Fibroblast of mammary gland (primary cell): ENCODE measurements around the gene KCNA1.
A peak's percentile ranks its signal among the peaks of the same experiment; 100 is the strongest.

Experiments
- DNase-seq: peaks from one replicate; pipeline ENCODE4 v3.0.0-alpha.2; 2010; ENCODE audit warnings: low read depth
- H3K4me3 ChIP-seq: 2 replicates; pipeline ENCODE4 v1.5.1; 2011; ENCODE audit warnings: low read depth, mild to moderate bottlenecking, low read length, moderate library complexity; ENCODE audit not compliant: control insufficient read depth
- TF ChIP-seq, protein P1 (sequence below): conservative IDR thresholded peaks from 2 replicates; pipeline ENCODE4 v1.5.1; 2011; ENCODE audit warnings: low read depth, low read length, inconsistent platforms; ENCODE audit not compliant: control insufficient read depth, insufficient read depth

KCNA1 gene

GRCh38 chr12:4933411-4933810 is 23.7 kb downstream of the KCNA1 start:
- DNase-seq = no peak
- H3K4me3 ChIP-seq = no peak overlapping the region
- TF ChIP-seq, protein P1, sequence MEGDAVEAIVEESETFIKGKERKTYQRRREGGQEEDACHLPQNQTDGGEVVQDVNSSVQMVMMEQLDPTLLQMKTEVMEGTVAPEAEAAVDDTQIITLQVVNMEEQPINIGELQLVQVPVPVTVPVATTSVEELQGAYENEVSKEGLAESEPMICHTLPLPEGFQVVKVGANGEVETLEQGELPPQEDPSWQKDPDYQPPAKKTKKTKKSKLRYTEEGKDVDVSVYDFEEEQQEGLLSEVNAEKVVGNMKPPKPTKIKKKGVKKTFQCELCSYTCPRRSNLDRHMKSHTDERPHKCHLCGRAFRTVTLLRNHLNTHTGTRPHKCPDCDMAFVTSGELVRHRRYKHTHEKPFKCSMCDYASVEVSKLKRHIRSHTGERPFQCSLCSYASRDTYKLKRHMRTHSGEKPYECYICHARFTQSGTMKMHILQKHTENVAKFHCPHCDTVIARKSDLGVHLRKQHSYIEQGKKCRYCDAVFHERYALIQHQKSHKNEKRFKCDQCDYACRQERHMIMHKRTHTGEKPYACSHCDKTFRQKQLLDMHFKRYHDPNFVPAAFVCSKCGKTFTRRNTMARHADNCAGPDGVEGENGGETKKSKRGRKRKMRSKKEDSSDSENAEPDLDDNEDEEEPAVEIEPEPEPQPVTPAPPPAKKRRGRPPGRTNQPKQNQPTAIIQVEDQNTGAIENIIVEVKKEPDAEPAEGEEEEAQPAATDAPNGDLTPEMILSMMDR = no peak

DNA sequence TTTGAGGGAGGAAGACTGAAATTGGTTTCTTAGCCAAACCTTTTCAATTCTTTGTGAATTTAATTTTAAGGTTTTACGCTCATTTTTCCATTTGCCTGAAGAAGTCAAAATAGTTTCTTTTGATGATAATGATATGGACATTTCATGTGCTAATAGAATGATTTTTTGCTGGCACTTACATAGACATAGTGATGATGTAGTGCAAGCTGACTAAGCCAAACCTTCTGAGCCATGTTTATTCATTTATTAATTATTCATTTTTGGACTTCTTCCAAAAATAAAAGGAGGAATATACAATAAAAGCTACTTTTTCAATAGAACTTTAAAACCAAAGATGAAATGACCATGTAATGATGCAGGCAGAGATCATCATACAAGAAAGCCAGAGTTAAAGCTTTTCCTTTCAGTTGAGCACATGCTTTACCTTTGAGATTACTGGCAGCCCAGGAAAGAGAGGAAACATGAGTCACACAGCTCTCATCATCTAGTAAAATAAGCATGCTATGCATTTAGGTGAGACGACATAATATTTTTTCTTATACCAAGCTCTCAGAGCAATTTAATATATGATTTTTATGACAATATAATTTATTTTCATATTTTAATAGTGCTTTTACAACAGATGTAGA is 24.8 kb downstream of the KCNA1 start:
- no peak overlapping the region for H3K4me3 ChIP-seq
- TF ChIP-seq, protein P1 = no peak
- DNase-seq = peak; percentile 47

DNA sequence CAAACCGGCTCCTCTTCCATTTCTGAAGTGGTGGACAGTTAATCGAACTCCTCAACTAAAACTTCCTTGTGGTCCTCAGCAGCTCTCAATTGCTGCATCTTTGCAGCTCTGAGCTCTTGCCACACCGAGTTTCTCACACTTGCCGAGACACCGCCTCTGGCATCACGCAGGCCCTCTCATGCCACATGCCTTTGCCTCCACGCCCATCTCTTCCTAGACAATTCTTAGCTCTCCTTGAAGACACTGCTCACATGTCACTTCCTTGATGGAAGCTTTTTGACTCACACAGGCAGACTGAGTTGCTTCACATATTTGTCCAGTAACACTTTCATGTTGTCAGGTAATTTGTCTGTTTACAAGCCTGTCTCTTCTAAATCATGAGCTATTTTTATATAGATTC is 29.2 kb downstream of the KCNA1 start:
- no peak overlapping the region for H3K4me3 ChIP-seq
- no peak for DNase-seq
- TF ChIP-seq, protein P1 = no peak

DNA sequence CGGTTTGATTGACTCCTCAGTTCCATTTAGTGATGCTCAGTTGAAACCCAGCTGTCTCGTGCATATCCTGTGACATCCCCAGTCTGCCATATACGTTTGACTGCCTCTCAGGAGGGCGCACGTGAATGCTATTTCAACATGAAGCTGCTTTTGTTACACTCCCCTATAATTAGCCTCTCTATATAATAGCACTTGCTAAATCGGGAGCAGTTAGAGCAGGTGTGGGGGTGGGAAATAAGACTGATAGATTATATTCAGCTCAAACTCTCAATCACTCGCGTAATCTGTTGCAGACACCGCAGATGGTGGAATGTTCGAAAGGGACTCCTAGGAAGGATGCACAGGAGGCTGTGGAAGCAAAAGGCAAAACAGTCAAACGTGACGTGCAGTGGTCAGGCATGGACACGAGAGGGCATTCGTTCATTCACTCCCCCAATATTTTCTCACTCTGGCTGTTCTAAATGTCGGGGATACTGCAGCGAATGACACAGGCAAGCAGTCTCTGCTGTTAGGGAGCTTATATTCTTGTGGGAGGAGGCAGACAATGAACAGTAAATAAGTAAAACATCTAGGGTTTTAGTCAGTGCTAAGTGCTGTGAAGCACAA is 29.8 kb downstream of the KCNA1 start:
- DNase-seq = no peak
- no peak overlapping the region for H3K4me3 ChIP-seq
- TF ChIP-seq, protein P1 = no peak

- no peak overlapping the region for H3K4me3 ChIP-seq
- TF ChIP-seq, protein P1 = no peak
- no peak for DNase-seq
These were observed 33.6 kb downstream of the KCNA1 start for GRCh38 chr12:4943067-4943937.

GRCh38 chr12:4943938-4944284 is 34.2 kb downstream of the KCNA1 start:
- DNase-seq = no peak
- no peak overlapping the region for H3K4me3 ChIP-seq
- TF ChIP-seq, protein P1 = no peak
